Liver (tissue), 9 donors: ENCODE measurements around the gene CFAP97D1. TPM values are rescaled to one million over a fixed set of nuclear protein-coding genes. Genes with fewer than 3 reads are reported as not detected.

Experiments used
- DNase-seq: peaks from one replicate; pipeline ENCODE4 v3.0.0-alpha.2; 2017; ENCODE audit warnings: low spot score
- H3K27ac ChIP-seq, 2 donors: one replicate each; pipeline ENCODE4 v1.7.0; 2013; ENCODE audit warnings: inconsistent platforms in 2 of 2, low read length in 2 of 2, control low read depth in 1 of 2, low read depth in 1 of 2, mild to moderate bottlenecking in 1 of 2
- H3K27me3 ChIP-seq, 4 donors: one replicate each; pipeline versions ENCODE4 v1.6.1 to v1.7.0; 2013; ENCODE audit warnings: low read length in 3 of 4, inconsistent platforms in 1 of 4, mild to moderate bottlenecking in 1 of 4, moderate library complexity in 1 of 4; ENCODE audit not compliant: control insufficient read depth in 4 of 4, insufficient read depth in 4 of 4
- H3K36me3 ChIP-seq, 4 donors: one replicate each; pipeline versions ENCODE4 v1.6.1 to v1.7.0; 2013; ENCODE audit warnings: low read length in 3 of 4, mild to moderate bottlenecking in 3 of 4, low read depth in 1 of 4, moderate library complexity in 1 of 4; ENCODE audit not compliant: control insufficient read depth in 4 of 4, insufficient read depth in 3 of 4
- H3K4me1 ChIP-seq, 4 donors: one replicate each; pipeline versions ENCODE4 v1.6.1 to v1.7.0; 2013; ENCODE audit warnings: low read length in 3 of 4, mild to moderate bottlenecking in 3 of 4, moderate library complexity in 1 of 4; ENCODE audit not compliant: control insufficient read depth in 4 of 4, insufficient read depth in 4 of 4
- H3K4me3 ChIP-seq, 3 donors: one replicate each; pipeline versions ENCODE4 v1.6.1 to v1.7.0; 2013; ENCODE audit warnings: low read length in 3 of 3, control low read depth in 1 of 3, low read depth in 1 of 3, mild to moderate bottlenecking in 1 of 3
- H3K9ac ChIP-seq, 2 donors: one replicate each; pipeline ENCODE4 v1.7.0; 2013; ENCODE audit warnings: low read length in 2 of 2, mild to moderate bottlenecking in 2 of 2, moderate library complexity in 2 of 2, control low read depth in 1 of 2, low read depth in 1 of 2
- H3K9me3 ChIP-seq, 4 donors: one replicate each; pipeline versions ENCODE4 v1.6.1 to v1.7.0; 2013; ENCODE audit warnings: low read length in 3 of 4; ENCODE audit not compliant: control insufficient read depth in 4 of 4
- ATF3 ChIP-seq: IDR thresholded peaks from 2 replicates; pipeline ENCODE4 v1.6.1; 2016; ENCODE audit warnings: antibody characterized with exemption
- CTCF ChIP-seq: fragments of 150-350 bp; IDR thresholded peaks from 2 replicates; pipeline ENCODE4 v1.5.1; 2017; ENCODE audit warnings: improper control_type of control experiment, low read depth, low read length; ENCODE audit not compliant: missing input control
- EGR1 ChIP-seq, 2 donors: IDR thresholded peaks; 2 replicates each; pipeline ENCODE4 v1.6.1; 2016 to 2018; ENCODE audit warnings: antibody characterized with exemption in 2 of 2, low read depth in 2 of 2
- FOXA1 ChIP-seq: IDR thresholded peaks from 2 replicates; pipeline ENCODE4 v1.6.1; 2016; ENCODE audit warnings: antibody characterized with exemption
- GABPA ChIP-seq, 2 donors: IDR thresholded peaks in 1 of 2; conservative IDR thresholded peaks in 1 of 2; 2 replicates each; pipeline ENCODE4 v1.6.1; 2016; ENCODE audit warnings: antibody characterized with exemption in 2 of 2, mild to moderate bottlenecking in 1 of 2, moderate library complexity in 1 of 2
- HNF4A ChIP-seq, 2 donors: conservative IDR thresholded peaks; 2 replicates each; pipeline ENCODE4 v1.6.1; 2016; ENCODE audit warnings: antibody characterized with exemption in 2 of 2, mild to moderate bottlenecking in 2 of 2
- HNF4G ChIP-seq: IDR thresholded peaks from 2 replicates; pipeline ENCODE4 v1.6.1; 2016; ENCODE audit warnings: antibody characterized with exemption
- JUND ChIP-seq, 2 donors: IDR thresholded peaks; 2 replicates each; pipeline ENCODE4 v1.6.1; 2016; ENCODE audit warnings: antibody characterized with exemption in 2 of 2
- MAX ChIP-seq: IDR thresholded peaks from 2 replicates; pipeline ENCODE4 v1.6.1; 2016; ENCODE audit warnings: antibody characterized with exemption
- NR2F2 ChIP-seq: IDR thresholded peaks from 2 replicates; pipeline ENCODE4 v1.6.1; 2016; ENCODE audit warnings: antibody characterized with exemption
- RAD21 ChIP-seq, 2 donors: IDR thresholded peaks; 2 replicates each; pipeline ENCODE4 v1.6.1; 2016; ENCODE audit warnings: antibody characterized with exemption in 2 of 2, mild to moderate bottlenecking in 2 of 2
- REST ChIP-seq: IDR thresholded peaks from 2 replicates; pipeline ENCODE4 v1.6.1; 2016; ENCODE audit warnings: antibody characterized with exemption, mild to moderate bottlenecking
- RXRA ChIP-seq, 2 donors: IDR thresholded peaks; 2 replicates each; pipeline ENCODE4 v1.6.1; 2017 to 2018; ENCODE audit warnings: antibody characterized with exemption in 2 of 2, mild to moderate bottlenecking in 1 of 2
- TAF1 ChIP-seq: conservative IDR thresholded peaks from 2 replicates; pipeline ENCODE4 v1.6.1; 2016; ENCODE audit warnings: antibody characterized with exemption, mild to moderate bottlenecking
- YY1 ChIP-seq: IDR thresholded peaks from 2 replicates; pipeline ENCODE4 v1.6.1; 2016; ENCODE audit warnings: antibody characterized with exemption, mild to moderate bottlenecking
- ZBTB33 ChIP-seq: IDR thresholded peaks from 2 replicates; pipeline ENCODE4 v1.6.1; 2016; ENCODE audit warnings: antibody characterized with exemption
- WGBS: extraction: QIAGEN DNeasy Blood & Tissue Kit; methylation state at CpG from one replicate; pipeline ENCODE4 v1.1.7; 2013; 5-methylcytosine and 5-hydroxymethylcytosine counted together
- polyA plus RNA-seq, 2 donors: library from polyadenylated mRNA; stranded (reverse) in 1 of 2; unstranded in 1 of 2; fragments of 200-250 nt in 1 of 2; fragments of >200 nt in 1 of 2; fragmentation: Nextera tagmentation in 1 of 2; extraction: Ambion mirVana in 1 of 2; gene quantifications; one replicate each; pipeline versions ENCODE4 v1.2.1 to v1.2.3, GENCODE V29; 2013 to 2015
- total RNA-seq, 2 donors: library from RNA; depleted of rRNA; stranded (reverse); fragments of >200 nt; gene quantifications; one replicate each; pipeline ENCODE4 v1.2.3, GENCODE V29; 2014
- donor health status: healthy.
- donor health status: healthy.
- donor health status: healthy.
- donor health status: healthy.
- donor health status: healthy.

Gene CFAP97D1
- total and polyA plus RNA-seq, 4 donors, result 0.08 TPM; not detected in 3

- no peak for TF ChIP-seq NR2F2
These were observed 45.3 kb downstream of the CFAP97D1 start (continued) for GRCh38 chr17:43825567-43825966.

- Histone ChIP-seq H3K4me3 (no peak overlapping the region), H3K9me3 (no peaks in the 10 kb centered on the region), H3K9ac (no peak overlapping the region), H3K27ac (no peak overlapping the region), H3K4me1 (no peaks in the 10 kb centered on the region), H3K27me3 (no peaks in the 10 kb centered on the region), H3K36me3 (no peaks in the 10 kb centered on the region)
- DNase-seq, result no peak
- no peak for TF ChIP-seq HNF4A (conservative IDR thresholded peaks at IDR 0.05)
- TF ChIP-seq NR2F2, result no peak
- no peak for TF ChIP-seq EGR1 (IDR thresholded peaks at IDR 0.05; ENCODE audit: low read depth in 2 of 2)
- no peak for TF ChIP-seq TAF1
- TF ChIP-seq ATF3, result no peak
- no peak for TF ChIP-seq JUND (IDR thresholded peaks at IDR 0.05)
- TF ChIP-seq YY1, result no peak
- no peak for TF ChIP-seq HNF4G
- no peak for TF ChIP-seq GABPA (IDR thresholded peaks at IDR 0.05 in 1 of 2, conservative IDR thresholded peaks at IDR 0.05 in 1 of 2)
- TF ChIP-seq ZBTB33, result no peak
- TF ChIP-seq MAX, result no peak
- no peak for TF ChIP-seq REST
- 94% methylated on average over 7 of the region's 7 CpGs for WGBS
These were observed 46.0 kb downstream of the CFAP97D1 start for GRCh38 chr17:43826206-43826605.

- no peaks in the 10 kb centered on the region for H3K36me3 ChIP-seq
- H3K9ac ChIP-seq, result no peak overlapping the region
- no peak for DNase-seq
- H3K4me1 ChIP-seq, result peaks cover 0 to 4% (median 2%) of the 10 kb centered on the region in 4 donors
- no peaks in the 10 kb centered on the region for H3K9me3 ChIP-seq
- 97% methylated on average over 9 of the region's 9 CpGs for WGBS
- H3K4me3 ChIP-seq, result no peak overlapping the region
- no peaks in the 10 kb centered on the region for H3K27me3 ChIP-seq
- no peak for TF ChIP-seq CTCF
- TF ChIP-seq RXRA (IDR thresholded peaks at IDR 0.05), result no peak
- TF ChIP-seq HNF4A (conservative IDR thresholded peaks at IDR 0.05), result no peak
- TF ChIP-seq RAD21 (IDR thresholded peaks at IDR 0.05), result no peak
- no peak for TF ChIP-seq TAF1
- TF ChIP-seq REST, result no peak
- no peak for TF ChIP-seq ZBTB33
- TF ChIP-seq FOXA1, result no peak
- no peak overlapping the region for H3K27ac ChIP-seq
These were observed 47.4 kb downstream of the CFAP97D1 start for GRCh38 chr17:43827596-43827995.
